ENCODE data around the gene GNAT1. TPM values are rescaled to one million over a fixed set of nuclear protein-coding genes. Genes with fewer than 3 reads are reported as not detected.

GNAT1 gene
- total and polyA plus RNA-seq, 2 of the 13 experiments (the other 11 are each of a cell fraction or from before 2014, with no cell fraction given), result 0.15 TPM; not detected in 1

DNA sequence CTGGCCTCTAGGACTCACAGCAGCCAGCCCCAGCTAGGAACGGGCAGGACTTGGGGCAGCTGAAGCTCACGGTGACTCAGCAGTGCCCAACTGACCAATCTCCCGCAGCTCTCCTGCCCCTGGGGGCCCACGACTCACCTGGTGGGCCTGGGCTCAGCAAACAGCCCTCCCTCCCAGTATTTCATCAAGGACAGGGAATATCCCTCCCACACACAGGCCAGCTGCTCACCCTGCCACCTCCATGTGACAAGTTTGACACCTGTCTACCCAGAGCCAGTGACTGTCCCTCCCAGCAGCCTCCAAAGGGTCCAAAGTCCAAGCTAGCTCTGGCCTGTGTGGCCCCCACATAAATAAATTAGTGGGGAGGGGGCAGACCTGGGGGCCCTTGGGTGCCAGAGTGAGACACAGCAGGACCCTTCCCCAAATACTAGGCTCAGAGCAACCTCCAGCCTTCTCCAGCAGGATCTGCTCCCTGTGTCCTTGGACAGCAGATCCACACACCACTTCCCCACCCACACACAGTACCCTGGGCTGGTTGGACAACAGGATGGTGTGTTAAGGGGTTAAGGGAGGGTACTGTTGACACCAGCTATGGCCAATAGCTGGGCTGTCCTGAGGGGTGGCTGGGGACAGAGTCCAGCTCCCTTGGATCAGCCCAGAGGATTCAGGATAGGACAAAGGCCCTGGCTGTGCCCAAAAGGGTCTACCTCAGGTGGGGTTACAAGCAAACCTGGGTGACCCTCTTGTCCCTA lies 4.3 kb downstream of the GNAT1 start (continued):
- TF ChIP-seq TAF15 (IDR thresholded peaks at IDR 0.05; ENCODE audit: low read depth, low read length, poor library complexity, severe bottlenecking) (no peak), ATF2 (CRISPR knock-in tag; IDR thresholded peaks at IDR 0.05) (no peak), PBX3 (CRISPR knock-in tag; IDR thresholded peaks at IDR 0.05; ENCODE audit: borderline replicate concordance) (no peak), PBX2 (CRISPR knock-in tag; IDR thresholded peaks at IDR 0.05) (no peak; the same call in 1 of the 2 replicates), ZSCAN31 (CRISPR knock-in tag; IDR thresholded peaks at IDR 0.05; ENCODE audit: low read depth) (peak; percentile 75), MIXL1 (CRISPR knock-in tag; IDR thresholded peaks at IDR 0.05) (no peak; the same call in 1 of the 2 replicates), NFKB2 (CRISPR knock-in tag; IDR thresholded peaks at IDR 0.05; ENCODE audit: borderline replicate concordance) (peak; percentile 47), ZNF224 (CRISPR knock-in tag; IDR thresholded peaks at IDR 0.05) (peak; percentile 1; the same call in 1 of the 2 replicates), ZNF350 (CRISPR knock-in tag; IDR thresholded peaks at IDR 0.05; ENCODE audit: borderline replicate concordance, low read depth) (peak; percentile 92; the same call in 1 of the 2 replicates), TIGD3 (CRISPR knock-in tag; IDR thresholded peaks at IDR 0.05; ENCODE audit: borderline replicate concordance) (0 out of 2 replicates have a peak, but pooled peaks have one; percentile 74), SMYD3 (CRISPR knock-in tag; IDR thresholded peaks at IDR 0.05) (0 out of 2 replicates have a peak, but pooled peaks have one; percentile 76), NR2F6 (IDR thresholded peaks at IDR 0.05) (peak; percentile 65), NR2F6 (CRISPR knock-in tag; IDR thresholded peaks at IDR 0.05) (peak; percentile 48; the same call in 1 of the 2 replicates), SOX5 (CRISPR knock-in tag; IDR thresholded peaks at IDR 0.05; ENCODE audit: borderline replicate concordance) (peak; percentile 56; the same call in 1 of the 2 replicates), PITX1 (CRISPR knock-in tag; IDR thresholded peaks at IDR 0.05) (peak; percentile 82), CCDC6 (CRISPR knock-in tag; IDR thresholded peaks at IDR 0.05) (peak; percentile 78), ZNF615 (CRISPR knock-in tag; IDR thresholded peaks at IDR 0.05; ENCODE audit: borderline replicate concordance) (no peak)
- TF ChIP-seq, protein P1, sequence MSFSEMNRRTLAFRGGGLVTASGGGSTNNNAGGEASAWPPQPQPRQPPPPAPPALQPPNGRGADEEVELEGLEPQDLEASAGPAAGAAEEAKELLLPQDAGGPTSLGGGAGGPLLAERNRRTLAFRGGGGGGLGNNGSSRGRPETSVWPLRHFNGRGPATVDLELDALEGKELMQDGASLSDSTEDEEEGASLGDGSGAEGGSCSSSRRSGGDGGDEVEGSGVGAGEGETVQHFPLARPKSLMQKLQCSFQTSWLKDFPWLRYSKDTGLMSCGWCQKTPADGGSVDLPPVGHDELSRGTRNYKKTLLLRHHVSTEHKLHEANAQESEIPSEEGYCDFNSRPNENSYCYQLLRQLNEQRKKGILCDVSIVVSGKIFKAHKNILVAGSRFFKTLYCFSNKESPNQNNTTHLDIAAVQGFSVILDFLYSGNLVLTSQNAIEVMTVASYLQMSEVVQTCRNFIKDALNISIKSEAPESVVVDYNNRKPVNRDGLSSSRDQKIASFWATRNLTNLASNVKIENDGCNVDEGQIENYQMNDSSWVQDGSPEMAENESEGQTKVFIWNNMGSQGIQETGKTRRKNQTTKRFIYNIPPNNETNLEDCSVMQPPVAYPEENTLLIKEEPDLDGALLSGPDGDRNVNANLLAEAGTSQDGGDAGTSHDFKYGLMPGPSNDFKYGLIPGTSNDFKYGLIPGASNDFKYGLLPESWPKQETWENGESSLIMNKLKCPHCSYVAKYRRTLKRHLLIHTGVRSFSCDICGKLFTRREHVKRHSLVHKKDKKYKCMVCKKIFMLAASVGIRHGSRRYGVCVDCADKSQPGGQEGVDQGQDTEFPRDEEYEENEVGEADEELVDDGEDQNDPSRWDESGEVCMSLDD (CRISPR knock-in tag; IDR thresholded peaks at IDR 0.05; ENCODE audit: borderline replicate concordance), result no peak

All from HepG2 (cell line).